CD4-positive, alpha-beta T cell treated with Interleukin-1 beta for 1 hour (primary cell): ENCODE measurements around the gene PRRC2B.
"Not testable (repeated sequence)": the region's sequence is repeated elsewhere in the genome, so short reads cannot be mapped to it uniquely, and the experiment has no call there.

Experiments used
- DNase-seq, 2 donors: peaks; one replicate each; pipeline ENCODE4 v3.0.0-alpha.2; 2020 to 2022

The PRRC2B gene

DNA sequence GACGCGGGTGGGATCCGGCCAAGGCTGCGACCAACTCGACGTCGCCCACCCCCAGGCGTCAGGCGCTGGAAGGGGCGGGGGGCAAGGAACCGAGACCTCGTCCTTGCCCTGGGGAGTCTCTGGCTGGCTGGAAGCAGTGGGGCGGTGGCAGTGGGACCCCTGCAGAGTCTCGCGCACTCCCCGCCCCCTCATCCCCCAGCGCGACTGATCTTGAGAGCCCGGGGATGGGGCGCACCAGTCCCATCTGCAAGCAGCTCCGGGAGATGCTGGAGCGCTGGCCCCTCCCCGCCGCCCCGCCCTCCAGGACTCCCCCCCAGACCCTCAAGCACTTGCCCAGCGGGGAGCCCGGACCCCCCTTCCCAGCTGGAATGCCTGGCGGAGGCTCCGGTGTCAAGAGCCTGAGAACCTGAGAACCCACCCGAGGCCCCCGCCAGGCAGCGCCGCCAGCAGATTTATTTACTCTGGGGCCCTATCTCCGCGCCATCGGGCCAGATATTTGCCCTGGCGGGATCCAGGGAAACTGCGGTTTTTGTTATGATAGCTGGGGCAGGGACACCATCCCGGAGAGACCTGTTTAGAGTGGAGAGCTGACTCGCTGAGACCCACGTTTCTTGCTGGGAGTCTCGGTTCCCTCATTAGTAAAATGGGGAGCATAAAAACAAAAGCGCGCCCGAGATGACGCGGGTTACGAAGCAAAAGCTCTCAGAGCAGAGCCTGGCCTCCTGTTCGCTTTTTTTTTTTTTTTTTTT lies 152.6 kb downstream of the PRRC2B start:
- DNase-seq = no peak

DNA sequence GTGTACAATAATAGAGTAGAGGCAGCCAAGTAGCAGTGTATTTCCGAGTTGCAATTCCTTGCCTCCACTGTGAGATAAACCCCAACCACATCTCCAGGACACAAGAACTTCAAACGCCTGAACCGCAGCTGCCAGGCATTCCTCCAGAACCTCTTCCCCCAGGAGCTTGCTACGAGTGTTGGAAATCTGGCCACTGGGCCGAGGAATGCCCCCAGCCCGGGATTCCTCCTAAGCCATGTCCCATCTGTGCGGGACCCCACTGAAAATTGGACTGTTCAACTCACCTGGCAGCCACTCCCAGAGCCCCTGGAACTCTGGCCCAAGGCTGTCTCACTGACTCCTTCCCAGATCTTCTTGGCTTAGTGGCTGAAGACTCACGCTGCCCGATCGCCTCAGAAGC lies 155.3 kb downstream of the PRRC2B start:
- DNase-seq = not testable (repeated sequence)
